PC-3 (cell line): Measurements from ENCODE around the gene ADCY5. TPM values are rescaled to one million over a fixed set of nuclear protein-coding genes. Genes with fewer than 3 reads are reported as not detected.

Experiments used
- ATAC-seq: fragments of 200-7000 bp; cut with Tn5 transposase; 2 replicates; pipeline ENCODE4 v1.9.1; 2020; ENCODE audit warnings: mild to moderate bottlenecking, moderate library complexity
- BruUV-seq: library from RNA; stranded (reverse); fragments of 400-500 nt; replicated peaks from 2 replicates; lab custom pipeline; 2021; lab: Mats Ljungman, UMichigan
- CTCF ChIA-PET: fragments of 300-600 bp; sonication (Branson Sonifier 250); formaldehyde crosslinking; loops from one replicate; lab custom pipeline; 2022; ENCODE audit warnings: antibody characterized with exemption; lab: Charles Lee
- POLR2A ChIA-PET: fragments of 300-600 bp; sonication (Branson Sonifier 250); formaldehyde crosslinking; loops from one replicate; lab custom pipeline; 2022; ENCODE audit warnings: antibody characterized with exemption; ENCODE audit not compliant: unreplicated experiment; lab: Charles Lee
- DNase-seq: peaks from one replicate; pipeline ENCODE4 v3.0.0-alpha.2; 2015
- H2AFZ ChIP-seq: fragments of 300-600 bp; sonication (generic); 2 replicates; pipeline ENCODE4 v1.6.0; 2016; ENCODE audit warnings: antibody characterized with exemption, low read length
- H3F3A ChIP-seq: fragments of 300-600 bp; sonication (generic); one replicate; pipeline ENCODE4 v1.6.0; 2017; ENCODE audit warnings: antibody characterized with exemption, low read length, control low read depth, mild to moderate bottlenecking; ENCODE audit not compliant: unreplicated experiment
- H3K27ac ChIP-seq: fragments of 300-600 bp; sonication (generic); 2 replicates; pipeline ENCODE4 v1.5.1; 2016; ENCODE audit warnings: mild to moderate bottlenecking, low read length
- H3K27me3 ChIP-seq: fragments of 300-600 bp; sonication (generic); 2 replicates; pipeline ENCODE4 v1.6.1; 2016; ENCODE audit warnings: low read length, mixed read lengths
- H3K36me3 ChIP-seq: fragments of 300-600 bp; sonication (generic); 2 replicates; pipeline ENCODE4 v1.6.1; 2016; ENCODE audit warnings: low read depth, mixed run types, low read length, mixed read lengths
- H3K4me1 ChIP-seq: fragments of 300-600 bp; sonication (generic); 2 replicates; pipeline ENCODE4 v1.5.1; 2016; ENCODE audit warnings: low read length; ENCODE audit not compliant: insufficient read depth
- H3K4me2 ChIP-seq: fragments of 300-600 bp; sonication (generic); 2 replicates; pipeline ENCODE4 v1.6.0; 2016; ENCODE audit warnings: low read length
- H3K4me3 ChIP-seq: fragments of 300-600 bp; sonication (generic); 2 replicates; pipeline ENCODE4 v1.5.1; 2016; ENCODE audit warnings: mild to moderate bottlenecking, low read length, mixed read lengths
- H3K79me2 ChIP-seq: fragments of 300-600 bp; sonication (generic); 2 replicates; pipeline ENCODE4 v1.6.1; 2017; ENCODE audit warnings: low read length, mixed read lengths
- H3K9ac ChIP-seq: fragments of 300-600 bp; sonication (generic); 2 replicates; pipeline ENCODE4 v1.6.0; 2016; ENCODE audit warnings: mild to moderate bottlenecking, low read length
- H3K9me2 ChIP-seq: fragments of 300-600 bp; sonication (generic); replicated peaks from 2 replicates; pipeline ENCODE4 v1.6.1; 2016; ENCODE audit warnings: mixed run types, low read length, mixed read lengths
- H3K9me3 ChIP-seq: fragments of 300-600 bp; sonication (generic); 2 replicates; pipeline ENCODE4 v1.6.1; 2016; ENCODE audit warnings: low read length, mixed read lengths
- H4K20me1 ChIP-seq: fragments of 300-600 bp; sonication (generic); 2 replicates; pipeline ENCODE4 v1.6.1; 2016; ENCODE audit warnings: low read length, mixed read lengths
- CTCF ChIP-seq: fragments of 300-600 bp; sonication (generic); conservative IDR thresholded peaks from 2 replicates; pipeline ENCODE4 v1.5.1; 2017; ENCODE audit warnings: antibody characterized with exemption, low read depth, mild to moderate bottlenecking, low read length
- EZH2 ChIP-seq: fragments of 300-600 bp; sonication (generic); IDR thresholded peaks from one replicate; pipeline ENCODE4 v1.6.1; 2017; ENCODE audit warnings: antibody characterized with exemption, mild to moderate bottlenecking, low read length; ENCODE audit not compliant: unreplicated experiment
- EZH2phosphoT487 ChIP-seq: fragments of 300-600 bp; sonication (generic); IDR thresholded peaks from 2 replicates; pipeline ENCODE4 v1.6.1; 2018; ENCODE audit warnings: mild to moderate bottlenecking, antibody characterized with exemption, low read length, borderline replicate concordance
- intact Hi-C: fragments of 100-400 bp; cut with micrococcal nuclease; formaldehyde crosslinking; loops from 2 replicates; pipeline ENCODE4 v1.9.0; 2023
- total RNA-seq: library from RNA; depleted of rRNA; stranded (reverse); fragments of >200 nt; gene quantifications from 2 replicates; pipeline ENCODE4 v1.2.3, GENCODE V29; 2014

Gene ADCY5
- total RNA-seq, 1 experiment from 2014 or later = not detected

GRCh38 chr3:123287051-123287961 is 161.6 kb downstream of the ADCY5 start:
- Histone ChIP-seq H3K9me2 (no peaks in the 10 kb centered on the region), H3K27me3 (peaks cover 30% of the 10 kb centered on the region), H3K4me1 (peaks cover 13% of the 10 kb centered on the region; the same call in 1 of the 2 replicates), H3K27ac (no peak overlapping the region), H3K4me2 (no peak overlapping the region), H3K36me3 (no peaks in the 10 kb centered on the region), H3K9me3 (no peaks in the 10 kb centered on the region), H4K20me1 (no peaks in the 10 kb centered on the region), H3K79me2 (no peaks in the 10 kb centered on the region), H2AFZ (no peak overlapping the region), H3K4me3 (no peak overlapping the region), H3F3A (no peaks in the 10 kb centered on the region), H3K9ac (no peak overlapping the region)
- no TSS peak for BruUV-seq
- ATAC-seq (no peak), DNase-seq (no peak)
- intact Hi-C loops = no loop called here
- ChIA-PET POLR2A (no interaction called here), CTCF (no interaction called here)
- TF ChIP-seq CTCF (no peak), EZH2phosphoT487 (no peak), EZH2 (no peak)

- no peaks in the 10 kb centered on the region for H4K20me1 ChIP-seq
- no peaks in the 10 kb centered on the region for H3K9me2 ChIP-seq
- peaks cover 21% of the 10 kb centered on the region for H3K27me3 ChIP-seq
- no peak overlapping the region for H2AFZ ChIP-seq
- no peaks in the 10 kb centered on the region for H3K36me3 ChIP-seq
- peaks cover 13% of the 10 kb centered on the region; the same call in 1 of the 2 replicates for H3K4me1 ChIP-seq
- peak; percentile 86 for ATAC-seq
- no TSS peak for BruUV-seq
- no peak overlapping the region for H3K4me3 ChIP-seq
- no peaks in the 10 kb centered on the region for H3K9me3 ChIP-seq
- no peaks in the 10 kb centered on the region for H3F3A ChIP-seq
- H3K79me2 ChIP-seq = no peaks in the 10 kb centered on the region
- DNase-seq = peak; percentile 83
- ChIA-PET POLR2A (no interaction called here), CTCF (interaction anchor here (0.6 kb wide), 1 partner anchor 497 kb away, joined by 5 read pairs; no protein-coding TSS in a partner anchor)
- no peak overlapping the region for H3K4me2 ChIP-seq
- no peak overlapping the region for H3K9ac ChIP-seq
- H3K27ac ChIP-seq = no peak overlapping the region
- intact Hi-C loops = no loop called here
- TF ChIP-seq EZH2phosphoT487 (no peak), CTCF (peak; percentile 93)
These were observed 162.4 kb downstream of the ADCY5 start for GRCh38 chr3:123286308-123287023.
